LNCAP (cell line): ENCODE results near the gene GARIN3.

Experiments used
- CTCF ChIP-seq: fragments of 450-650 bp; IDR thresholded peaks from 2 replicates; pipeline ENCODE4 v1.5.1; 2017; ENCODE audit warnings: mild to moderate bottlenecking

Gene GARIN3

DNA sequence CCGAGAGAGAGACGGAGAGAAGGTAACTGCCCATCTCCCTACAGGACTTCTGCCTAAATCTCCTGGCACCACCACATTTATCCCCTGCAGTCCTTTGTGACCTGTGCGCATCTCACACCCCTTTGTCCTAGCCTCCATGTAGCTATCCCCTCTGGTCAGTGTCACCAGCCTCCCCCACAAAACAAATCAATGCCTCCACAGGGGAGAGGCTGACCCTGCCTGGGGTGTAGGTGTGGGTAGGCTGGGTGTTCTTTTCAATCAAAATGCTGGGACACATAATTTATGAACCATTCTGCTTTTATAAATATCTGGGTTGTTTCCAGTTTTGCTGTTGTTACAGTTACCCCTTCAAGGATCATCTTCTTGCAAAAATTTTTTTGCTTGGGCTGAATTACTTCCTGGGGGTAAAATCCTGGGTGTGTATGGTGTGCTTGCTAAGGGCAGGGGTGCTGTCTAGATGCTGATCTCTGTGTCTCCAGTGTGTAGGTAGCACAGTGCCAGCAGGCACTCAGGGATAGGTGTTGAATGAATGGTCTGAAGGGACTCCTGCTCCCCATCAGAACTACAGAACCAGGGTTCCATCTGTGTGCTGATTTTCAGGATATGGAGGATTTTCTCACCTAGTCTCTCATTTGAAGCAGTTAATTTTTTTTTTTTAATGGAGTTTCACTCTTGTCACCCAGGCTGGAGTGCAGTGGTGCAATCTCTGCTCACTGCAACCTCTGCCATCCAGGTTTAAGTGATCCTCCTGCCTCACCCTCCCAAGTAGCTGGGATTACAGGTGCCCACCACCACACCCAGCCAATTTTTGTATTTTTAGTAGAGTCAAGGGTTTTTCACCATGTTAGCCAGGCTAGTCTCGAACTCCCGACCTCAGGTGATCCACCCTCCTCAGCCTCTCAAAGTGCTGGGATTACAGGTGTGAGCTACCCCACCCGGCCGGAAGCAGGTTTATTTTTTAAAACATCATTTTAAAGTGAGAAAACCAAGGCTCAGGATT, at the start of gene GARIN3:
Gene GARIN3, minus strand, starts transcription at position 51 of the 1,000 bp plus-strand sequence. CDS start 96 bp downstream, outside the sequence.
- no peak for TF ChIP-seq CTCF

GRCh38 chr5:157215514-157216167, 49.6 kb upstream of the GARIN3 start:
- no peak for TF ChIP-seq CTCF

- no peak for TF ChIP-seq CTCF
Observed at GRCh38 chr5:157214861-157215513, 48.9 kb upstream of the GARIN3 start.

GRCh38 chr5:157214415-157214814, 48.4 kb upstream of the GARIN3 start:
- no peak for TF ChIP-seq CTCF

- no peak for TF ChIP-seq CTCF
Observed at GRCh38 chr5:157213527-157214243, 47.6 kb upstream of the GARIN3 start.

DNA sequence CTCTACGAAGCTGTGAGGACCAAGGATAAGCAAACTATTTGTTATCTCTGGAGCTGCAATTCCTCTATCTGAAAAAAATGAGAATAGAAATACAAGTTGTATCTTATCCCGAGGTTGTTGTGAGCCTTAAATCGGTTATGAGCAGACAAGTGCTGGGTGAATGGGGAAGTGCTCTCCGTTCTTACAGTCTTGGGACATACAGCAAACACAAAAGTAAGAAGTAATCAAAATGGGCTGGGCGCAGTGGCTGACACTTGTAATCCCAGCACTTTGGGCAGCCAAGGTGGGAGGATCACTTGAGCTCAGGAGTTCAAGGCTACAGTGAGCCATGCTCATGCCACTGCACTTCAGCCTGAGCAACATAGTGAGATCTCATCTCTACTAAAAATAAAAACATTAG, 46.2 kb upstream of the GARIN3 start:
- TF ChIP-seq CTCF, result no peak

- no peak for TF ChIP-seq CTCF
Observed at GRCh38 chr5:157205708-157206107, 39.6 kb upstream of the GARIN3 start.
